HG02943 (cell line): ENCODE results near the gene DNAH1.

ENCODE experiments used
- ATAC-seq: cut with Tn5 transposase; IDR thresholded peaks from one replicate; pipeline ENCODE4 v1.9.1; 2021; ENCODE audit warnings: mild to moderate bottlenecking, low read depth, moderate library complexity; ENCODE audit not compliant: unreplicated experiment

DNAH1 gene

GRCh38 chr3:52290596-52291507, 25.3 kb upstream of the DNAH1 start:
- no peak for ATAC-seq

GRCh38 chr3:52291508-52292181, 24.5 kb upstream of the DNAH1 start:
- ATAC-seq, result no peak

GRCh38 chr3:52292247-52293065, 23.7 kb upstream of the DNAH1 start:
- no peak for ATAC-seq

- no peak for ATAC-seq
Observed at GRCh38 chr3:52293491-52294319, 22.4 kb upstream of the DNAH1 start.

- no peak for ATAC-seq
Observed at GRCh38 chr3:52294320-52295150, 21.6 kb upstream of the DNAH1 start.

GRCh38 chr3:52295671-52296208, 20.4 kb upstream of the DNAH1 start:
- ATAC-seq, result no peak

GRCh38 chr3:52297242-52298148, 18.6 kb upstream of the DNAH1 start:
- ATAC-seq, result no peak

- no peak for ATAC-seq
Observed at GRCh38 chr3:52298149-52299098, 17.7 kb upstream of the DNAH1 start.

GRCh38 chr3:52299247-52299878, 16.8 kb upstream of the DNAH1 start:
- no peak for ATAC-seq

GRCh38 chr3:52299879-52300611, 16.1 kb upstream of the DNAH1 start:
- ATAC-seq, result no peak

- no peak for ATAC-seq
Observed at GRCh38 chr3:52302426-52303145, 13.5 kb upstream of the DNAH1 start.

GRCh38 chr3:52303811-52304210, 12.3 kb upstream of the DNAH1 start:
- ATAC-seq, result no peak

- ATAC-seq, result no peak
Observed at GRCh38 chr3:52305926-52306325, 10.2 kb upstream of the DNAH1 start.

GRCh38 chr3:52306978-52307377, 9.1 kb upstream of the DNAH1 start:
- ATAC-seq, result no peak

- ATAC-seq, result no peak
Observed at GRCh38 chr3:52308308-52308707, 7.8 kb upstream of the DNAH1 start.
